Subcutaneous abdominal adipose tissue (tissue), 5 donors: ENCODE results near the gene IRF4.

Experiments
- H3K27ac ChIP-seq: one replicate; pipeline ENCODE4 v1.7.0; 2013; ENCODE audit warnings: low read depth, mild to moderate bottlenecking, inconsistent platforms, low read length, moderate library complexity
- H3K27me3 ChIP-seq, 5 donors: one replicate each; pipeline ENCODE4 v1.7.0; 2013; ENCODE audit warnings: low read length in 5 of 5, inconsistent platforms in 1 of 5; ENCODE audit not compliant: control insufficient read depth in 5 of 5, insufficient read depth in 4 of 5
- H3K36me3 ChIP-seq, 5 donors: one replicate each; pipeline ENCODE4 v1.7.0; 2013; ENCODE audit warnings: low read length in 5 of 5; ENCODE audit not compliant: control insufficient read depth in 5 of 5, insufficient read depth in 5 of 5
- H3K4me1 ChIP-seq, 5 donors: one replicate each; pipeline ENCODE4 v1.7.0; 2013; ENCODE audit warnings: low read length in 5 of 5, mild to moderate bottlenecking in 3 of 5, moderate library complexity in 1 of 5; ENCODE audit not compliant: control insufficient read depth in 5 of 5, insufficient read depth in 5 of 5
- H3K4me3 ChIP-seq, 5 donors: one replicate each; pipeline ENCODE4 v1.7.0; 2013; ENCODE audit warnings: low read length in 5 of 5, low read depth in 1 of 5
- H3K9ac ChIP-seq, 5 donors: one replicate each; pipeline ENCODE4 v1.7.0; 2013; ENCODE audit warnings: low read length in 5 of 5, mild to moderate bottlenecking in 4 of 5, moderate library complexity in 3 of 5
- H3K9me3 ChIP-seq, 5 donors: one replicate each; pipeline ENCODE4 v1.7.0; 2013; ENCODE audit warnings: low read length in 5 of 5; ENCODE audit not compliant: control insufficient read depth in 5 of 5
- donor health status: healthy.
- donor health status: healthy.
- donor health status: healthy.
- donor health status: healthy.
- donor health status: healthy.

IRF4 gene

GRCh38 chr6:439641-440167 lies 48.2 kb downstream of the IRF4 start:
- Histone ChIP-seq H3K27ac (no peak overlapping the region), H3K36me3 (no peaks in the 10 kb centered on the region), H3K27me3 (peaks cover 0 to 6% (median 3%) of the 10 kb centered on the region in 5 donors), H3K4me1 (peaks cover 0 to 7% (median 2%) of the 10 kb centered on the region in 5 donors), H3K9ac (no peak overlapping the region), H3K9me3 (no peaks in the 10 kb centered on the region), H3K4me3 (no peak overlapping the region)

- peaks cover 0 to 4% (median 2%) of the 10 kb centered on the region in 5 donors for H3K4me1 ChIP-seq
- no peak overlapping the region for H3K4me3 ChIP-seq
- peaks cover 0 to 10% (median 1%) of the 10 kb centered on the region in 5 donors for H3K27me3 ChIP-seq
- H3K9ac ChIP-seq: no peak overlapping the region
- H3K9me3 ChIP-seq: no peaks in the 10 kb centered on the region
- H3K27ac ChIP-seq: no peak overlapping the region
- H3K36me3 ChIP-seq: no peaks in the 10 kb centered on the region
Observed at GRCh38 chr6:441126-441920, 49.8 kb downstream of the IRF4 start.

GRCh38 chr6:443621-444159 lies 52.1 kb downstream of the IRF4 start:
- Histone ChIP-seq H3K4me3 (no peak overlapping the region), H3K27ac (no peak overlapping the region), H3K27me3 (peaks cover 0 to 10% (median 0%) of the 10 kb centered on the region in 5 donors), H3K4me1 (peaks cover 0 to 3% (median 0%) of the 10 kb centered on the region in 5 donors), H3K9ac (no peak overlapping the region), H3K9me3 (no peaks in the 10 kb centered on the region), H3K36me3 (no peaks in the 10 kb centered on the region)

GRCh38 chr6:444653-445275 lies 53.2 kb downstream of the IRF4 start:
- no peak overlapping the region for H3K4me3 ChIP-seq
- no peaks in the 10 kb centered on the region for H3K36me3 ChIP-seq
- peaks cover 0 to 10% (median 0%) of the 10 kb centered on the region in 5 donors for H3K27me3 ChIP-seq
- no peaks in the 10 kb centered on the region for H3K9me3 ChIP-seq
- no peak overlapping the region for H3K27ac ChIP-seq
- peaks cover 0 to 1% (median 0%) of the 10 kb centered on the region in 5 donors for H3K4me1 ChIP-seq
- no peak overlapping the region for H3K9ac ChIP-seq

GRCh38 chr6:445571-446417 lies 54.2 kb downstream of the IRF4 start:
- Histone ChIP-seq H3K9me3 (no peaks in the 10 kb centered on the region), H3K27ac (no peak overlapping the region), H3K36me3 (no peaks in the 10 kb centered on the region), H3K9ac (no peak overlapping the region), H3K4me3 (no peak overlapping the region), H3K27me3 (peaks cover 0 to 10% (median 0%) of the 10 kb centered on the region in 5 donors), H3K4me1 (no peaks in the 10 kb centered on the region)

GRCh38 chr6:446418-447366 lies 55.1 kb downstream of the IRF4 start:
- peaks cover 0 to 3% (median 0%) of the 10 kb centered on the region in 5 donors for H3K4me1 ChIP-seq
- H3K27ac ChIP-seq: no peak overlapping the region
- H3K9ac ChIP-seq: no peak overlapping the region
- H3K36me3 ChIP-seq: no peaks in the 10 kb centered on the region
- no peak overlapping the region for H3K4me3 ChIP-seq
- peaks cover 0 to 10% (median 0%) of the 10 kb centered on the region in 5 donors for H3K27me3 ChIP-seq
- no peaks in the 10 kb centered on the region for H3K9me3 ChIP-seq

GRCh38 chr6:447381-448165 lies 56.0 kb downstream of the IRF4 start:
- Histone ChIP-seq H3K4me3 (no peak overlapping the region), H3K9me3 (no peaks in the 10 kb centered on the region), H3K36me3 (no peaks in the 10 kb centered on the region), H3K27me3 (peaks cover 0 to 10% (median 0%) of the 10 kb centered on the region in 5 donors), H3K9ac (no peak overlapping the region), H3K4me1 (peaks cover 1 to 12% (median 8%) of the 10 kb centered on the region in 5 donors), H3K27ac (no peak overlapping the region)

- H3K36me3 ChIP-seq: no peaks in the 10 kb centered on the region
- no peak overlapping the region for H3K9ac ChIP-seq
- no peak overlapping the region for H3K4me3 ChIP-seq
- H3K9me3 ChIP-seq: no peaks in the 10 kb centered on the region
- peaks cover 5 to 21% (median 17%) of the 10 kb centered on the region in 5 donors for H3K4me1 ChIP-seq
- no peak overlapping the region for H3K27ac ChIP-seq
- H3K27me3 ChIP-seq: peaks cover 0 to 10% (median 0%) of the 10 kb centered on the region in 5 donors
Observed at GRCh38 chr6:448296-449056, 56.9 kb downstream of the IRF4 start.
